Lung (tissue), 12 donors: Measurements from ENCODE around the gene MEPCE. TPM values are rescaled to one million over a fixed set of nuclear protein-coding genes. Genes with fewer than 3 reads are reported as not detected.

Experiments used
- ATAC-seq: fragments of 200-7000 bp; cut with Tn5 transposase; one replicate; pipeline ENCODE4 v1.9.1; 2020; ENCODE audit warnings: moderate number of reproducible peaks; ENCODE audit not compliant: insufficient read depth, low FRiP score
- DNase-seq, 3 donors: peaks; one replicate each; pipeline ENCODE4 v3.0.0-alpha.2; 2013 to 2017
- H3K27ac ChIP-seq, 2 donors: one replicate each; pipeline ENCODE4 v1.5.1; 2013; ENCODE audit warnings: mild to moderate bottlenecking in 2 of 2, moderate library complexity in 2 of 2, control low read depth in 1 of 2, inconsistent platforms in 1 of 2, low read depth in 1 of 2, low read length in 1 of 2
- H3K27me3 ChIP-seq, 3 donors: one replicate each; pipeline ENCODE4 v1.5.1; 2013; ENCODE audit warnings: low read length in 2 of 3; ENCODE audit not compliant: control insufficient read depth in 3 of 3, insufficient read depth in 3 of 3
- H3K36me3 ChIP-seq, 4 donors: one replicate each; pipeline ENCODE4 v1.5.1; 2013; ENCODE audit warnings: low read length in 4 of 4, mild to moderate bottlenecking in 1 of 4, moderate library complexity in 1 of 4; ENCODE audit not compliant: control insufficient read depth in 4 of 4, insufficient read depth in 4 of 4
- H3K4me1 ChIP-seq, 5 donors: one replicate each; pipeline ENCODE4 v1.5.1; 2013; ENCODE audit warnings: low read length in 5 of 5, mild to moderate bottlenecking in 2 of 5, moderate library complexity in 1 of 5; ENCODE audit not compliant: control insufficient read depth in 5 of 5, insufficient read depth in 5 of 5
- H3K4me3 ChIP-seq: one replicate; pipeline ENCODE4 v1.5.1; 2013; ENCODE audit warnings: mild to moderate bottlenecking, control low read depth, moderate library complexity
- H3K9ac ChIP-seq, 2 donors: one replicate each; pipeline ENCODE4 v1.5.1; 2013; ENCODE audit warnings: low read length in 2 of 2, control low read depth in 1 of 2; ENCODE audit not compliant: insufficient read depth in 1 of 2
- H3K9me3 ChIP-seq, 4 donors: one replicate each; pipeline ENCODE4 v1.5.1; 2013; ENCODE audit warnings: low read length in 3 of 4, mild to moderate bottlenecking in 1 of 4, moderate library complexity in 1 of 4; ENCODE audit not compliant: control insufficient read depth in 4 of 4, insufficient read depth in 3 of 4
- WGBS, 2 donors: extraction: QIAGEN DNeasy Blood & Tissue Kit; methylation state at CpG; one replicate each; pipeline ENCODE4 v1.1.7; 2013; 5-methylcytosine and 5-hydroxymethylcytosine counted together
- polyA plus RNA-seq, 2 donors: library from polyadenylated mRNA; stranded (reverse); fragments of 200-250 nt; gene quantifications; one replicate each; pipeline ENCODE4 v1.2.1, GENCODE V29; 2013
- total RNA-seq, 2 donors: library from RNA; depleted of rRNA in 1 of 2; stranded (reverse); fragments of >200 nt in 1 of 2; gene quantifications; one replicate each; pipeline ENCODE4 v1.2.1, GENCODE V29; 2014 to 2021
- TF ChIP-seq, protein P1 (sequence below): IDR thresholded peaks from 2 replicates; pipeline ENCODE4 v1.5.1; 2012; ENCODE audit warnings: mild to moderate bottlenecking; ENCODE audit errors: control extremely low read depth, extremely low read depth
- donor health status: control.
- donor health status: control.
- donor health status: Bipolar disorder and iron deficiency.
- donor health status: healthy.
- donor health status: DM: yes; HTN: yes; CAD: no.

Gene MEPCE
- total and polyA plus RNA-seq, 4 donors = 25.6 to 38.7 (median 29.1) TPM

DNA sequence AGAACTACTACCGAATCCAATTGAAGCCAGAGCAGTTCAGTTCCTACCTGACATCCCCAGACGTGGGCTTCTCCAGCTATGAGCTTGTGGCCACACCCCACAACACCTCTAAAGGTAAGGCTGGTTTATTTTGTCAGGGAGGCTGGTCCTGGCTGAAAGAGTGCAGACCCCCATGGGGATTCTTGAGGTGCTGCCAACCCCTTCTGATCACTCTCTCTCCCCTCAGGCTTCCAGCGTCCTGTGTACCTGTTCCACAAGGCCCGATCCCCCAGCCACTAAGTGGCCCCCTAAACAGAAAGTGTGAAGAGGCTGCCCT lies 3.6 kb downstream of the MEPCE start:
- H3K4me3 ChIP-seq = no peak overlapping the region
- H3K9me3 ChIP-seq = no peaks in the 10 kb centered on the region
- no peak for DNase-seq
- no peak for ATAC-seq
- H3K27ac ChIP-seq = no peak overlapping the region
- no peaks in the 10 kb centered on the region for H3K27me3 ChIP-seq
- peaks cover 4 to 28% (median 18%) of the 10 kb centered on the region in 4 donors for H3K36me3 ChIP-seq
- H3K4me1 ChIP-seq = peaks cover 4 to 28% (median 13%) of the 10 kb centered on the region in 5 donors
- WGBS, 2 donors = 76% methylated on average over 4 of the region's 4 CpGs
- TF ChIP-seq, protein P1, sequence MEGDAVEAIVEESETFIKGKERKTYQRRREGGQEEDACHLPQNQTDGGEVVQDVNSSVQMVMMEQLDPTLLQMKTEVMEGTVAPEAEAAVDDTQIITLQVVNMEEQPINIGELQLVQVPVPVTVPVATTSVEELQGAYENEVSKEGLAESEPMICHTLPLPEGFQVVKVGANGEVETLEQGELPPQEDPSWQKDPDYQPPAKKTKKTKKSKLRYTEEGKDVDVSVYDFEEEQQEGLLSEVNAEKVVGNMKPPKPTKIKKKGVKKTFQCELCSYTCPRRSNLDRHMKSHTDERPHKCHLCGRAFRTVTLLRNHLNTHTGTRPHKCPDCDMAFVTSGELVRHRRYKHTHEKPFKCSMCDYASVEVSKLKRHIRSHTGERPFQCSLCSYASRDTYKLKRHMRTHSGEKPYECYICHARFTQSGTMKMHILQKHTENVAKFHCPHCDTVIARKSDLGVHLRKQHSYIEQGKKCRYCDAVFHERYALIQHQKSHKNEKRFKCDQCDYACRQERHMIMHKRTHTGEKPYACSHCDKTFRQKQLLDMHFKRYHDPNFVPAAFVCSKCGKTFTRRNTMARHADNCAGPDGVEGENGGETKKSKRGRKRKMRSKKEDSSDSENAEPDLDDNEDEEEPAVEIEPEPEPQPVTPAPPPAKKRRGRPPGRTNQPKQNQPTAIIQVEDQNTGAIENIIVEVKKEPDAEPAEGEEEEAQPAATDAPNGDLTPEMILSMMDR = no peak
- no peak overlapping the region for H3K9ac ChIP-seq

DNA sequence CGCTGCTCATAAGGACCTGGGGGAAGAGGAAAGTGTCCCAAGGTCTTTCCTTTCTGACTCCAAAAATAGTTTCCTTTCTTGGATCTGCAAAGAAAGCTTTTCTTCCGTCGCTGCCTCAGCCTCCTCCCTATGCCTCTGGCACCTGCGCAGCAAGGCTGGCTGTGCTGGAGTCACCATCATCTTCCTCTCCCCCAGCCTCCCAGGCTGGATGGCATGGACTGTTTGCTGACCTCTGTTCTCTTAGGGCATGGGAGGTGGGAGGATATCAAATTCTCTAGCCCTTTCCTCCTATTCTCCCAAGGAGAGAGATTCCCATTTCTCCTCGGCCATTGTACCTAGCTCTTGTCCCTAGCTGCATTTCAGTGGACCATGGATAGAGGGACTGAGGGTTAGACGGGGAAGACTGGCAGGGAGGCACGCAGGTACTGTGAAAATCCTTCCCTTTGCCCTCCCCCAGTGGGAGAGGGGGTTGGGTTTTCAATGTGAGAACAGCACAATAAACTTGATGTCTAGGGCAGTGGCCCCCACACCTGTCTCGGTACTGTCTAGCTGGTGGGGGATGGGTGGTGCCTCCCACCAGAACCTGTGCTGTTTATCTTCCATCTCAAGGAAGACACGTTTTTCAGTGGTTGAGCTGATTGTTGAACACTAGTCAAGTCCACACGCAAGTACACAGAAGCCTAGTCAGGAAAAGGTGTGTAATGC lies 4.1 kb downstream of the MEPCE start:
- 79 to 80% methylated on average over 10 of the region's 10 CpGs for WGBS, 2 donors
- peaks cover 4 to 28% (median 18%) of the 10 kb centered on the region in 4 donors for H3K36me3 ChIP-seq
- ATAC-seq (no peak), DNase-seq (no peak)
- H3K4me1 ChIP-seq = peaks cover 4 to 28% (median 13%) of the 10 kb centered on the region in 5 donors
- H3K27me3 ChIP-seq = no peaks in the 10 kb centered on the region
- TF ChIP-seq, protein P1 = no peak
- no peak overlapping the region for H3K27ac ChIP-seq
- H3K9ac ChIP-seq = no peak overlapping the region
- no peak overlapping the region for H3K4me3 ChIP-seq
- H3K9me3 ChIP-seq = no peaks in the 10 kb centered on the region

DNA sequence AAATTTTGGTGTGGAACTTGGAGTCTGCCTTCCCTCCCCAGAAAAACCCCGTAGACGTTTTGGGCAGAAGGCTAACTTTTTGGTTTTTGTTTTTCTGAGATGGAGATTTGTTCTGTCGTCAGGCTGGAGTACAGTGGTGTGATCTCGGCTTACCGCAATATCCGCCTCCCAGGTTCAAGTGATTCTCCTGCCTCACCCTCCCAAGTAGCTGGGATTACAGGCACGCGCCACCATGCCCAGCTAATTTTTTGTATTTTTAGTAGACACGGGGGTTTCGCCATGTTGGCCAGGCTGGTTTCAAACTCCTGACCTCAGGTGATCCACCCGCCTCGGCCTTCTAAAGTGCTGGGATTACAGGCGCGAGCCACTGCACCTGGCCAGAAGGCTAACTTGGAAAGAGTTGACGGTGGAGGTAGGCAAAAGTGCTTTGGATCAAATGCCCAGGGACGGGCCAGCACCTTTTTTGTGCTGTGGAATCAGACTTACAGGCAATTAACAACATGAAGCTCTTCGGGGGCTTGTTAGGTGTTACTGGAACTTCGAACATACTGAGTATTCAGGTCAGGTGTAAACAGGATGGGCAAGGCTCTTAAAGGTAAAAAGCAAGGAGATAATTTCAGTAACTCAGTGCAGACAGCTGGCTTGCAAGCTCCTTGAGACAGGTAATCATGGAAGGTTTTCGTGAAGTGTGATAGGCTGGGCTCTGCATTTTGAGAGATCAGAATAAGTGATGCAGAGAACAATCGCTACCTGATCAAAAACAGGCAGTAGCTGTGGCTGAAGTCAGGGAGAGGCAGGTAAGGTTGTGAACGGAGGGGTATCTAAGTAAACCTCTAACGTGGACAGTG lies 4.9 kb downstream of the MEPCE start:
- DNase-seq (no peak), ATAC-seq (no peak)
- Histone ChIP-seq H3K4me3 (no peak overlapping the region), H3K36me3 (peaks cover 4 to 28% (median 18%) of the 10 kb centered on the region in 4 donors), H3K27me3 (no peaks in the 10 kb centered on the region), H3K27ac (peak overlapping the region in 1 of 2 donors; percentile 96), H3K9me3 (no peaks in the 10 kb centered on the region), H3K4me1 (peaks cover 4 to 28% (median 13%) of the 10 kb centered on the region in 5 donors), H3K9ac (no peak overlapping the region)
- WGBS, 2 donors = 83 to 88% methylated on average over 22 of the region's 22 CpGs
- TF ChIP-seq, protein P1 = no peak
